A549 treated with Mapracorat at 1 μM for 4 hours (cell line): ENCODE data around the gene PABPC1L2A. TPM values are rescaled to one million over a fixed set of nuclear protein-coding genes. Genes with fewer than 3 reads are reported as not detected.

Source experiments
- total RNA-seq: library from RNA; stranded (reverse); fragments of 200-300 nt; extraction: Qiagen RNA extraction; gene quantifications from 5 replicates; pipeline ENCODE4 v1.2.3, GENCODE V29; 2022

PABPC1L2A gene
- not detected in 5 replicates for total RNA-seq

DNA sequence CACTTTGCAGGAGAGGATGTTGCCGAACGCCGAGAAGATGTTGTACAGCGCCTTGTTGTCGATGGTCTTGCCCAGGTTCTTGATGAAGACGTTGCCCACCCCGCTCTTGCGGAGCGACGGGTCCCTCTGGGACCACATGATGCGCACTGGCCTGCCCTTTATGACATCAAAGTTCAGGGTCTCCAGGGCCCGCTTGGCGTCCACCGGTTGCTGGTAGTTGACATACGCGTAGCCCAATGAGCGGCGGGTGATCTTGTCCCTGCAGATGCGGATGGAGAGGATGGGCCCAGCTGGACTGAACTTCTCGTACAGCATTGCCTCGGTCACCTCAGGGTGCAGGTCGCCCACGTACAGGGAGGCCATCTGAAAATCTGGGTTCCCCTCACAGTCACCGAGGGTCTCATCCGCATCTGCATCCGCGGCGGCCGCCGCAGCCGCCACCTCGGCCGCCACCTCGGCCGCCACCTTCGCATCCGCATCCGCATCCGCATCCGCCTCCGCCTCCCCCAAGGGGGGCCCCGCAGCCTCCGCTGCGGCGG lies at the start of gene PABPC1L2A:
PABPC1L2A (minus strand) TSS at position 489 of the 539 bp plus-strand sequence; CDS start at position 363, 126 bp downstream.

Other genes with a start within 250 kb of the PABPC1L2A start
- not detected in 5 replicates for gene FAM236C, start 166.9 kb downstream of the PABPC1L2A start, total RNA-seq
- not detected in 5 replicates for gene FAM236A, start 141.3 kb downstream of the PABPC1L2A start, total RNA-seq
- not detected in 5 replicates for gene DMRTC1, start 135.7 kb downstream of the PABPC1L2A start, total RNA-seq
- gene PABPC1L2B, start 76.6 kb downstream of the PABPC1L2A start, total RNA-seq, result not detected in 5 replicates
- 0.84 to 1.2 TPM (median 1.1 TPM) in 5 replicates for gene NAP1L2, start 135.3 kb upstream of the PABPC1L2A start, total RNA-seq